ENCODE data around the gene TTC13. TPM values are rescaled to one million over a fixed set of nuclear protein-coding genes. Genes with fewer than 3 reads are reported as not detected.

TTC13 gene
- polyA plus RNA-seq, 3 donors, result 9.2 to 24.4 (median 10.8) TPM

GRCh38 chr1:231001892-231002291, 23.2 kb upstream of the TTC13 start:
- intact Hi-C loops (cut with micrococcal nuclease), result no loop called here
- no peak for DNase-seq
- no peak overlapping the region for H3K27ac ChIP-seq (ENCODE audit: low read depth in 1 of 2, low read length in 2 of 2)
- H4K20me1 ChIP-seq (ENCODE audit: insufficient read depth, low read length), result no peaks in the 10 kb centered on the region
- no peak overlapping the region for H3K4me3 Mint-ChIP-seq
- peaks cover 3 to 7% of the 10 kb centered on the region in 2 donors for H3K36me3 Mint-ChIP-seq
- H3K4me3 ChIP-seq (replicated peaks in 1 of 3; ENCODE audit: low read depth in 2 of 3, low read length in 3 of 3), result no peak overlapping the region
- H2AFZ ChIP-seq (ENCODE audit: insufficient read depth, low read depth, low read length, poor library complexity, severe bottlenecking), result no peak overlapping the region
- no peak overlapping the region for H3K4me2 ChIP-seq (replicated peaks; ENCODE audit: extremely low read depth, low read length, poor library complexity, severe bottlenecking)
- peaks cover 24 to 42% (median 38%) of the 10 kb centered on the region in 7 donors for H3K9me3 Mint-ChIP-seq
- H3K4me1 ChIP-seq (ENCODE audit: control insufficient read depth in 1 of 2, insufficient read depth in 2 of 2, low read length in 2 of 2), result no peaks in the 10 kb centered on the region
- peaks cover 0 to 3% (median 0%) of the 10 kb centered on the region in 3 donors for H3K27me3 Mint-ChIP-seq (ENCODE audit: low read depth in 3 of 3)
- H3K79me2 ChIP-seq (ENCODE audit: insufficient read depth, low read length), result no peaks in the 10 kb centered on the region
- no peak overlapping the region for H3K27ac Mint-ChIP-seq
- H3K27me3 ChIP-seq (ENCODE audit: control insufficient read depth in 2 of 2, insufficient read depth in 2 of 2, low read length in 2 of 2), result no peaks in the 10 kb centered on the region
- no peaks in the 10 kb centered on the region for H3K4me1 Mint-ChIP-seq
- H3K36me3 ChIP-seq (replicated peaks in 1 of 2; ENCODE audit: control insufficient read depth in 1 of 2, insufficient read depth in 2 of 2, low read length in 2 of 2), result peaks cover 47 to 63% of the 10 kb centered on the region in 2 donors
- TF ChIP-seq CTCF (IDR thresholded peaks at IDR 0.05), result no peak
- H3K9ac ChIP-seq (ENCODE audit: insufficient read depth, low read length, poor library complexity, severe bottlenecking), result no peak overlapping the region
- H3K9me3 ChIP-seq (replicated peaks in 1 of 2; ENCODE audit: control insufficient read depth in 1 of 2, insufficient read depth in 1 of 2, low read length in 2 of 2), result peaks cover 12 to 34% of the 10 kb centered on the region in 2 donors

- H3K4me2 ChIP-seq (replicated peaks; ENCODE audit: extremely low read depth, low read length, poor library complexity, severe bottlenecking), result no peak overlapping the region
- no peak overlapping the region for H2AFZ ChIP-seq (ENCODE audit: insufficient read depth, low read depth, low read length, poor library complexity, severe bottlenecking)
- peaks cover 6 to 8% of the 10 kb centered on the region in 2 donors for H3K36me3 Mint-ChIP-seq
- no peak overlapping the region for H3K27ac Mint-ChIP-seq
- H3K4me1 ChIP-seq (ENCODE audit: control insufficient read depth in 1 of 2, insufficient read depth in 2 of 2, low read length in 2 of 2), result no peaks in the 10 kb centered on the region
- no peaks in the 10 kb centered on the region for H3K27me3 ChIP-seq (ENCODE audit: control insufficient read depth in 2 of 2, insufficient read depth in 2 of 2, low read length in 2 of 2)
- H3K36me3 ChIP-seq (replicated peaks in 1 of 2; ENCODE audit: control insufficient read depth in 1 of 2, insufficient read depth in 2 of 2, low read length in 2 of 2), result peaks cover 57 to 76% of the 10 kb centered on the region in 2 donors
- no peak for TF ChIP-seq CTCF (IDR thresholded peaks at IDR 0.05)
- no peak overlapping the region for H3K9ac ChIP-seq (ENCODE audit: insufficient read depth, low read length, poor library complexity, severe bottlenecking)
- no peak overlapping the region for H3K27ac ChIP-seq (ENCODE audit: low read depth in 1 of 2, low read length in 2 of 2)
- no peak for DNase-seq
- H3K9me3 ChIP-seq (replicated peaks in 1 of 2; ENCODE audit: control insufficient read depth in 1 of 2, insufficient read depth in 1 of 2, low read length in 2 of 2), result peaks cover 12 to 25% of the 10 kb centered on the region in 2 donors
- WGBS (ENCODE audit: insufficient coverage), result 100% methylated on average over 1 of the region's 1 CpG
- H3K4me3 ChIP-seq (replicated peaks in 1 of 3; ENCODE audit: low read depth in 2 of 3, low read length in 3 of 3), result no peak overlapping the region
- H3K4me3 Mint-ChIP-seq, result no peak overlapping the region
- H3K27me3 Mint-ChIP-seq (ENCODE audit: low read depth in 3 of 3), result peaks cover 0 to 3% (median 0%) of the 10 kb centered on the region in 3 donors
- H3K4me1 Mint-ChIP-seq, result no peaks in the 10 kb centered on the region
- intact Hi-C loops (cut with micrococcal nuclease), result no loop called here
- H4K20me1 ChIP-seq (ENCODE audit: insufficient read depth, low read length), result no peaks in the 10 kb centered on the region
- H3K9me3 Mint-ChIP-seq, result peaks cover 21 to 31% (median 29%) of the 10 kb centered on the region in 7 donors
- H3K79me2 ChIP-seq (ENCODE audit: insufficient read depth, low read length), result no peaks in the 10 kb centered on the region
Measured at GRCh38 chr1:231000639-231001038, 22.0 kb upstream of the TTC13 start.

All from CD14-positive monocyte (primary cell).